Coronary artery (tissue), 2 donors: Measurements from ENCODE around the gene METTL1.

Source experiments
- DNase-seq: peaks from one replicate; pipeline ENCODE4 v3.0.0-alpha.2; 2017; ENCODE audit warnings: low spot score
- H3K27ac ChIP-seq, 2 donors: fragments of 200-600 bp; sonication (generic); one replicate each; pipeline ENCODE4 v1.5.1; 2016 to 2019
- H3K4me3 ChIP-seq: fragments of 200-600 bp; sonication (generic); 2 replicates; pipeline ENCODE4 v1.5.1; 2016; ENCODE audit warnings: mild to moderate bottlenecking, moderate library complexity
- TF ChIP-seq, protein P1 (sequence below): fragments of 200-600 bp; sonication (generic); IDR thresholded peaks from one replicate; pipeline ENCODE4 v1.5.1; 2019; ENCODE audit warnings: antibody characterized with exemption

Gene METTL1

DNA sequence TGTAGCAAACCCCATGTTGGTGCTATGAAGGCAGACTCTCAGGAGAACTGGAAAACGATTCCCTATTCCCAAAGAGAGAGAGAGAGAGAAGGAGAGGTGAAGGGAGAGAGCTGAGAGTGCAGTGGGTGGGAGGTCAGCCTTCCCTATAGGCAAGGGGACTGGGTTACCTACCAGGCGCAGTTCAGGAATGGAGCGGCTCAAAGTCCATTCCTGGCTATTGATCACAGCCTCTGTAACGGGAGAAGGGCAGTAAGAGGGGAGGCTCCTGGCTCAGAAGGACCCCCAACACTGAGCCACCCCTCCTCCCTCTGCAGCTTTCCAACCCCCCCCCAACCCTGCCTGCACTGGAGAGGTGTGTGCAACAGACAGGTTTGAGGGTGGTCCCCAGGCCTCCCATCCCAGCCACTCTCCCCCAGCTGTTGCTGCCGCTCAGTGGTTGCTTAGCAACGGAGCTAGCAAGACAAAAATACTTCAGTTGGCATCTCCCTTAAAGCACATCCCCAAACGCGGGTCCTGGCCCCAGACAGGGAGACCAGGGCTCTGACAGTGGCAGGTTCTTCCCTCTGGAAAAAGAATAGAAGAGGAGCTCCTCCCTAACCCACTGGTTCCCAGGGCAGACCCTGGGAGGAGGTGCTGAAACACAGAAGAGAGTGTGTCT, 36.6 kb downstream of the METTL1 start:
- Histone ChIP-seq H3K4me3 (no peak overlapping the region), H3K27ac (no peak overlapping the region)
- DNase-seq = no peak

DNA sequence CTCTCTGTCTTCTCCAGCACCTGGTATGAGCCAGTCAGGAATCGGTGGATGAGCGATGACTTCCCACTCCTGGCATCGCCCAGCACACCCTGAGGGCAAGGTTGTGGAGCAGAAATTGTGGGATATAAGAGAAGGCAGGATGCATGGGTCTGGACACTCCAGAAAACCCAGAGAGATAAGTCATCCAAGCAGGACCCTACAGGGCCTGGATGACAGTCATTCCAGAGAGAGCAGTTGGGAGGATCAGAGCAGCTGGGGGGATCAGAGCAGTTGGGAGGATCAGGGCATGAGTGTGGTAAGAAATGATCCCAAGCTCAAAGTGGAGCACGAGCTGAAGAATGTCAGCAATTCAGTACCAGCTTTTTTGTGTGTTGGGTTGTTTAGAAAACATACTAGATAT, 37.3 kb downstream of the METTL1 start:
- H3K4me3 ChIP-seq = no peak overlapping the region
- TF ChIP-seq, protein P1, sequence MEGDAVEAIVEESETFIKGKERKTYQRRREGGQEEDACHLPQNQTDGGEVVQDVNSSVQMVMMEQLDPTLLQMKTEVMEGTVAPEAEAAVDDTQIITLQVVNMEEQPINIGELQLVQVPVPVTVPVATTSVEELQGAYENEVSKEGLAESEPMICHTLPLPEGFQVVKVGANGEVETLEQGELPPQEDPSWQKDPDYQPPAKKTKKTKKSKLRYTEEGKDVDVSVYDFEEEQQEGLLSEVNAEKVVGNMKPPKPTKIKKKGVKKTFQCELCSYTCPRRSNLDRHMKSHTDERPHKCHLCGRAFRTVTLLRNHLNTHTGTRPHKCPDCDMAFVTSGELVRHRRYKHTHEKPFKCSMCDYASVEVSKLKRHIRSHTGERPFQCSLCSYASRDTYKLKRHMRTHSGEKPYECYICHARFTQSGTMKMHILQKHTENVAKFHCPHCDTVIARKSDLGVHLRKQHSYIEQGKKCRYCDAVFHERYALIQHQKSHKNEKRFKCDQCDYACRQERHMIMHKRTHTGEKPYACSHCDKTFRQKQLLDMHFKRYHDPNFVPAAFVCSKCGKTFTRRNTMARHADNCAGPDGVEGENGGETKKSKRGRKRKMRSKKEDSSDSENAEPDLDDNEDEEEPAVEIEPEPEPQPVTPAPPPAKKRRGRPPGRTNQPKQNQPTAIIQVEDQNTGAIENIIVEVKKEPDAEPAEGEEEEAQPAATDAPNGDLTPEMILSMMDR = no peak

More for the DNA sequence above, 36.6 kb downstream of the METTL1 start:
- TF ChIP-seq, protein P1 = no peak

DNA sequence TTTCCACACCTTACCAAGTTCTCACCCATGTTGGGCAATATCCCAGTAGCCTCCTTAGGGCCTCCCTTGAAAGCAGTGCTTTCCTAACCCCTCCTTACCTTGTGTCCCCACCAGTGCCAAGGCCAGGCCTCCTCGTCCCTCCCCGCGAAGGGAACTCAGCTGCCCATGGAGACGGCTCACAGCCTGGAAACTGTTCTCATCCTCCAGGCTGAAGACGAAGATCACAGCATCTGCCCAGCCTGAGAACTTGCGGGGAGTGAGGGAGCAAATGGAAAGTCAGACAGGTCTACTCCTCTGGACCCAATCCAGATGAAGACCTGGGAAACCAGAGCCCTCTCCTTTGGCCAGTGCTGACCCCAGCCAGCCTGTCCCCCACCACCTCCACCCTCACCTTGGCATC, 38.0 kb downstream of the METTL1 start:
- no peak for DNase-seq
- H3K4me3 ChIP-seq = no peak overlapping the region
- TF ChIP-seq, protein P1 = no peak
- H3K27ac ChIP-seq = no peak overlapping the region

More for the DNA sequence above, 37.3 kb downstream of the METTL1 start:
- no peak overlapping the region for H3K27ac ChIP-seq
- DNase-seq = no peak

DNA sequence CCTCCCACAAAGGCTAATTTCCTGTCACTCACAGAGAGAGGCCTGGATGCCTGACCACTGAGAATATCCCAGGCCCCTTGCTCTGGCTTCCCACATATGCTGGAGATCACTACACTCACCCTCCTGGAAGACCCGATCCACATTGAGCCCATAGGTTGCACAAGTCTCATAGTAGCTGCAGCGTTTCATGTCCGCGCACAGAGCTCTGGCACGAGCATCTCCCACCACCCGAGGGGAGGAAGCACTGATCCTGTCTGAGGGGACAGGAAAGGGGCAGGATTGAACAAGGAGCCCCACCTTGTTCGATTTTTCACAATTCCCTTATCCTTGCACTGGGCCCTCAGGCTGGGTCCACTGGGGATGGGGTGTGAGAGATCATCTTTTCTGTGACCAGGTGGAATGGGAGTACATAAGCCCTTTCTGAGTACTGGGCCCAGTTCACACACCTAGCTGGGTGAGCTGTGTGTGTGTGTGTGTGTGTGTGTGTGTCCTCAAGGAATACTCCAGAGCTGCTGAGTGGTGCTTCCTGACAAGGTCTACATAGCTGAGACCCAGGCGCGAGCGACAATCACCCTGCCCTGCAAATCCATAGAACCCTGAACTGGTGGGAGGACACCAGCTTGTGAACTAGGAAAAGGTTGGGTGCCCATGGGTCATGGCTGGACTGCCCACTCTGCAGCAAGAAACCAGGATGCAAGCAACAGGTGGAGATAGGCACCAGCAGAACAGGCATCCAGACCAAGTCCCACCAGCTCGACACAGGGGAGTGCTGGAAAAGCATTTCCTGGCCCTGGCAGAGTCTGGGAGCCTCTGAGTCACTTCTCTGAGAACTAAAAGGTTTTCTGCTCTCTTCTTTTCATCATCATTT, 38.9 kb downstream of the METTL1 start:
- Histone ChIP-seq H3K27ac (no peak overlapping the region), H3K4me3 (no peak overlapping the region)
- TF ChIP-seq, protein P1 = no peak
- no peak for DNase-seq

DNA sequence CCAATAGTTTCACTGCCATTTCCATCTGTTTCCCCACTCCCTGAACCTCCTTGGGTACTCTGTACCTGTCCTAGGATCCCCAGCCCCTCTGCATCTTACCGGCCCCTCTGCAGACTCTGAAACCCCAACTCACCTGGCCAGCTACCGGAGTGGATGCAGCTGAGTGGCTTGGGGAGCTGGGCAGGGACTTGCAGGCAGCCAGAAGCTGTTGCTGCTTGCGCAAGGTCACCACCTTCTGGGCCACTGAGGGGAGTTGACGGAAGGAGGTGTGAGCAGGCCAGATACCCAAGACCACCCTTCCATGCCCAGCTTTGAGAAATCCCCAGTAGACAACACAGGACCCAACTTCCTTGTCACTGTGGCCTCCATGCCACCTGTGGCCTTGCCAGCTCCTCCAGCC, 39.6 kb downstream of the METTL1 start:
- Histone ChIP-seq H3K4me3 (no peak overlapping the region), H3K27ac (no peak overlapping the region)
- no peak for DNase-seq
- TF ChIP-seq, protein P1 = no peak

DNA sequence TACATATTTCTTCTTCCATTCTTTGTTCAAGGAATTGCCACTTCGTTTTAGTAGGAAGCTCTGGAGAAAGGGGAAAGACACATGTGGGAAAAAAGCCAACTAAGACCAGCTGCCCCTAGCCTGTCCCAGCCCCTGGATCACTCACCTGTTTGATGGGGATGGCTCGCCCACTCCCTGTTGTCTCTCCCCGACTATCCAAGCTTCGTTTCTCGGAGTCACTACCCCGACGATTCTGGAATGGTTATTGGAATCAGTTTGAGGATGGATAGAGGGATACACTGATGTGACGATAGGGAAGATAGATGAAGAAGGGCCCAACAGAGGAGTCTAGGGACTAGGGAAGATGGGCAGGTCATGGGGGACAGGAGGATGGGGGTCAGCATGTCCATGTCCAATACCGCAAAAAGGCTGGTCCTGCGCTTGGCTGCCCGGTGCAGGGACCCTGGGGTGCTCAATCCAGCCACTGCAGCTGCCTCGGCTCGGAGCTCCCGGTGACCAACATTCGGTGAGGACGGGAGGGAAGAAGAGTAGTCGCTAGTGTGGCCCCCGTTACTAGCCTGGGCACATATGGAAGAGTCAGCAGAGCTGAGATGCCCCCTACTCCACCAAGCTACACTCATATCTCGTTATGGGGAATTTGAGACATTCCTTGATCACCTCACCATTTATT, 40.4 kb downstream of the METTL1 start:
- H3K4me3 ChIP-seq = no peak overlapping the region
- no peak overlapping the region for H3K27ac ChIP-seq
- DNase-seq = no peak
- TF ChIP-seq, protein P1 = no peak
